IPS DF 4.7 (cell line): Measurements from ENCODE around the gene ZMYM4.
A peak's percentile ranks its signal among the peaks of the same experiment; 100 is the strongest.
"Not testable (repeated sequence)": the region's sequence is repeated elsewhere in the genome, so short reads cannot be mapped to it uniquely, and the experiment has no call there.

Source experiments
- DNase-seq: peaks from one replicate; pipeline ENCODE4 v3.0.0-alpha.2; 2013; ENCODE audit warnings: low spot score; ENCODE audit errors: extremely low read depth

ZMYM4 gene

DNA sequence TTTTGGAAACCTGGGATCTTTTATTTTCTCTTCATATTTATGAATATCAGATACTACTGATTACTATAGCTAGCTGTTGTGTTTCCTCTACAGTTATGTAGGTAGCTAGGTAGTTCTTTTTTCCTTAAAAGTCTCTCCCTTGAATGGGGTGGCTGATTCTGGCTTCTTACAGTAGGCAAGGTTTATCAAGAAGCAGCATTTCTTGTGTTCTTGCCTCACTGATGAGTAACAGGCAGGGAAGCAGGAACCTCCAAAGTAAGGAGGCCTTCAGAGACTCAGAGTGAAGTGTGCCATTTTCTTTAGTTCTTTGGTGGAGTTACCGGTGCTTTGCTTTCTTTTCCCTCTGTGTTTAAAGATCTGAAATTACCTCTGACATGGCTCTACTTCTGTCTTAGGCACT is 56.0 kb downstream of the ZMYM4 start:
- DNase-seq: no peak

GRCh38 chr1:35326246-35326866 is 57.8 kb downstream of the ZMYM4 start:
- DNase-seq: no peak

DNA sequence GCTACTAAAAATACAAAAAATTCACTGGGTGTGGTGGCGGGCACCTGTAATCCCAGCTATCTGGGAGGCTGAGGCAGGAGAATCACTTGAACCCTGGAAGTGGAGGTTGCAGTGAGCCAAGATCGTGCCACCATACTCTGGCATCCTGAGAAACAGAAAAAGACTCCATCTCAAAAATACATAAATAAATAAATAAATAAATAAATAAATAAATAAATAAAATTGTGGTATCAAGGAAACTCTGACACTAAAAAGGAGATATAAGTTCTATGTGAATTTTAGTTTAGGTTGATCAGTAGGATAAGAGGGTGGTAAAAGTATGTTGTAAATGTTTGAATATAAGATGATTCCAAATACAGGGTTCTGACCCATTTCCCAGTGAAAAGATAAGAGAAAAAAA is 63.1 kb downstream of the ZMYM4 start:
- DNase-seq: not testable (repeated sequence)

DNA sequence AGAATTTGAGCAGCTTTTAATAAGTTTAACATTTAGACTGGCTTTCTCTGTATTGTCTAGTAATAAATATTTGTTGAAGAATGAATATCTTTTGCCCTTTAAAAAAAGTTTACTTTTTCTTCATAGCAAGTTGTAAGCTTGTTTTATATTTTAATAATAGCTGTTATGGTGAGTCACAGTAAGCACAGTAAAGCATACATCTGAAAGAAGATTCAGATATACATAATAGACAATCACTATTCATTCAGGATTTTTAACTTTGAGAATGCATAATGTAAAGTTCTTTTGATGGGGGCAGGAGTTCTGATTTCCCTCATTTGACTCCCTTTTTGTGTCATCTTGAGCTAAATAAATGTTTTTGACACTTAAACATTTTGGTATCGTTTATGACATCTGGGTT is 66.0 kb downstream of the ZMYM4 start:
- DNase-seq: no peak

DNA sequence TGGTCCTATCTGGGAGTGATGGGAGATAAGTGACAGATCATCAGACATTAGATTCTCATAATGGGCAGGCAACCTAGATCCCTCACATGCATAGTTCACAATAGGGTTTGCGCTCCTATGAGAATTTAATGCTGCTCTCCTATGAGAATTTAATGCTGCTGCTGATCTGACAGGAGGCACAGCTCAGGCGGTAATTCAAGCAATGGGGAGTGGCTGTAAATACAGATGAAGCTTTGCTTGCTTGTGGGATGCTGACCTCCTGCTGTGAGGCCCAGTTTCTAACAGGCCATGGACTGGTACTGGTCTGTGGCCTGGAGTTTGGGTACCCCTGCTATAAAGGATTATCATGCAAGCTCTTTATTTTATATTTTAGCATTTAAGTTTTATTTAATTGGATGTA is 72.0 kb downstream of the ZMYM4 start:
- no peak for DNase-seq

DNA sequence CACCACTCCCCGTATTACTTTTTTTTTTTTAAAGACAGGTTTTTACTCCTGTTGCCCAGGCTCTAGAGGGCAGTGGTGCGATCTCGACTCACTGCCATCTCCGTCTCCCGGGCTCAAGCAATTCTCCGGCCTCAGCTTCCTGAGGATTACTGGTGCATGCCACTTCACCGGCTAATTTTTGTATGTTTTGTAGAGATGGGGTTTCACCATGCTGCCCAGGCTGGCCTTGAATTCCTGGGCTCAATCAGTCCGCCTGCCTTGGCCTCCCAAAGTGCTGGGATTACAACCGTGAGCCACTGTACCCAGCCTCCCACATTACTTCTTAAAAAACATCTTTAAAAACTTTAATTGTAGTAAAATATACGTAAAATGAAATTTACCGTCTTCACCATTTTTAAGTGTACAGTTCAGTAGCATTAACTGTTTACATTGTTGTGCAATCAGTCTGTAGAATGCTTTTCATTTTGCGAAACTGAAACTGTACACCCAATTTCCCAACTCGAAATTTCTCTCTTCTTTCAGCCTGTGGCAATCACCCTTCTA is 77.0 kb downstream of the ZMYM4 start:
- no peak for DNase-seq

- no peak for DNase-seq
Measured at GRCh38 chr1:35350872-35351271, 82.4 kb downstream of the ZMYM4 start.

- no peak for DNase-seq
Measured at GRCh38 chr1:35359995-35360394, 91.5 kb downstream of the ZMYM4 start.

DNA sequence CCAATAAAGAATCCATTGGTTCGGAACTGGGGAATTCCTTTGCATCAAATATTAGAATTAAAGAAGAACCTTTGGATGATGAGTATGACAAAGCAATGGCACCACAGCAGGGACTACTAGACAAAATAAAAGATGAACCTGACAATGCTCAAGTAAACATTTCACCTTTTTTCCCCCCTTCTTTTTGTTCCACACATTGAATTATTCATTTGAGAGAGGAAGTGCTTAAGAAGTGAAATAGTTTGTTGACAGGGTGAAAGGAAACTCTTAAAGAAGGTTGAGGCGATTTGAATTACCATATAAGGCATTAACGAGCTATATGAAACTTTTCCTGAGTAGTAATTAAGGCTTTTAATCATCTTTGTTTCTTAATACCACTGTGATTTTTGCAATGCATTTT is 93.1 kb downstream of the ZMYM4 start:
- DNase-seq: no peak

DNA sequence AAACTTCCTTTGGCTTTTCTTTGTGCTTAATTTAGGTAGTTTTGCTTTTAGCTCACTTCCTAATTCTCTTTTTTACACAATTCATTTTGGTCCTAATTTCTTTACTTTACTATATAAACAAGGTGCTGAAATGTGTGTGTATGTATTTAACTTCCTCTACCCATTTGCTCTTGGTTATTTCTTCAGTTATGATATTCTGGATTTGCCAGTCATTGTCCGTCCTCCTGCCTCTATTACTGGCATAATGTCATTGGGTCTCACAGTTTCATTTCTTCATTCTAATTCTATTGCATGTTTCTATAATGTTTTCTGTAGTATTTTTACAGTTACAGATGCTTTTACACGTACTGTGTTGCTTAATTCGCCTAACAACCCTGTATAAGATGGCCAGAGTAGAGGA is 96.2 kb downstream of the ZMYM4 start:
- no peak for DNase-seq

GRCh38 chr1:35367914-35368313 is 99.4 kb downstream of the ZMYM4 start:
- no peak for DNase-seq

- DNase-seq: no peak
Measured at GRCh38 chr1:35369922-35370671, 101.6 kb downstream of the ZMYM4 start.

GRCh38 chr1:35371506-35371905 is 103.0 kb downstream of the ZMYM4 start:
- DNase-seq: no peak

DNA sequence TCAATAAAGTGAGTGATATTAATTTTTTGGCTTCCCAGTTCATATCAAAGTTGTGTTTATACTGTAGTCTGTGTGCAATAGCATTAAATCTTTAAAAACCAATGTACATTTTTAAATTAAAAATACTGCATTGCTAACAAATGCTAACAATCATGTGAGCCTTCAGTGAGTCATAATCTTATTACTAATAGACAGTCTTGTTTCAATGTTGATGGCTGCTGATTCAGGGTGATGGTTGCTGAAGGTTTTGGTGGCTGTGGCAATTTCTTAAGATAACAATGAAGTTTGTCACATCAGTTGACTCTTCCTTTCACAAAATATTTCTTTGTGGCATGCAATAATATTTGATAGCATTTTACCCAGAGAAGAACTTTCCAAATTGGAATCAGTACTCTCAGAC is 109.0 kb downstream of the ZMYM4 start:
- DNase-seq: no peak

- no peak for DNase-seq
Measured at GRCh38 chr1:35379317-35380000, 111.0 kb downstream of the ZMYM4 start.

DNA sequence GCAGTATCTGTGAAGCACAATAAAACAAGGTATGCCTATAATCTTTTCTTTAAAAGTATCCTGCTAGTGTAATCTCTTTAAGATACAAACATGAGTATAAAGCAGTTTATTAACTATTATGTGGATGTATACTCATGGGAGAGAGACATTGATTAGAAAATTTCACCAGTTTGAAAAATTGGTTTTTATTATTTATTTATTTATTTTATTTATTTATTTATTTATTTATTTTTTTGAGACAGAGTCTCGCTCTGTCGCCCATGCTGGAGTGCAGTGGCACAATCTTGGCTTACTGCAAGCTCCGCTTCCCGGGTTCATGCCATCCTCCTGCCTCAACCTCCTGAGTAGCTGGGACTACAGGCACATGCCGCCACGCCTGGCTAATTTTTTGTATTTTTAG is 111.6 kb downstream of the ZMYM4 start:
- DNase-seq: not testable (repeated sequence)

- DNase-seq: no peak
Measured at GRCh38 chr1:35382107-35382506, 113.6 kb downstream of the ZMYM4 start.

DNA sequence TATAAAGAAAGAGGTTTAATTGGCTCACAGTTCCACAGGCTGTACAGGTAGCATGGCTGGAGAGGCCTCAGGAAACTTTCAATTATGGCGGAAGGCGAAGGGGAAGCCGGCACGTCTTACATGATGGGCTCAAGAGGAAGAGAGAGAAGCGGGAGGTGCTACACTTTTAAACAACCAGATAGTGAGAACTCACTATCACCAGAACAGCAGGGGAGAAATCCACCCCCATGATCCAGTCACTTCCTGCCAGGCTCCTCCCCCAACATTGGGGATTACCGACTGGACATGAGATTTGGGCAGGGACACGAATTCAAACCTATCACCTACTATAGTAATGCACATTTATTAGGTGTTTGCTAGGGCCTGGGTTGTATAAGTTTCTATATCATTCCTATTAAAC is 117.8 kb downstream of the ZMYM4 start:
- DNase-seq: no peak

GRCh38 chr1:35386959-35387358 is 118.5 kb downstream of the ZMYM4 start:
- DNase-seq: no peak

GRCh38 chr1:35390600-35391494 is 122.3 kb downstream of the ZMYM4 start:
- peak; percentile 64 for DNase-seq

DNA sequence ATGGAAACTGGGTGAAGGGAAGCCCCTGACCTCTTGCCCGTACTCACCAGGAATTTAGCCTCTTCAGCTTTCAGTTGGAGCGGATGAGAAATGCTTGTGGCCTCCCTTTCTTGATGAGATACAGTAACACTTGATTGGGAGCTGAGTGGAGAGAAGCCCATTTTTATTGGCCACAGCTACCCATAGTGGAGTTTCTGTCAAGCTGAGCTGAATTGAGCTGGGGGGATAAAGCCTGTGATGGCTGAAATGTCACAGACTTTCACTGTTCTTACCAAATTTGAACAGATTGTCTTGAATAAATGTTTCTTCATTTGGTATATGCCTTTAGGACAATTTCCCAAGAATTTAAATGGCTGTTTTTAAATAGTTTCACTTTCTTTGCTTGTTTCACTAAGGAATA is 125.9 kb downstream of the ZMYM4 start:
- DNase-seq: no peak
